Measurements from ENCODE around the gene BCAS1.

BCAS1 gene

DNA sequence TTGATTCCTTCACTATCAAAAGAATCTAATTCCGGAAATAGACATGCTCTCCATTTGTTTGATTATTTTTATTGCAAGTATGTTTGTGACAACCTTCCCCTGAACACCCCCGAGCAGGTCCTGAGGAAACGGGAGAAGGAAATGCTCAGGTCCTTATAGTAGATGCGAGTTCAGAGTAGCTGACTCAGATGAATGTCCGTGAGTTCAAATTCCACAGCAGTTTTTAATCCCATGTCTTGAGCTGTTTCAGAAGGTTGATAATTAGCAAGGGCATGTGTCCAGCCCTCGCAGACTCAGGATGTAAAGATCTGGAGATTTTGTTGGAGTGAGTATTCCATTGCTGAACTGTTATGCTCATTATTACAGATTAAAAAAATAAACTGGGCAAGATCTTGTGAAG is 169.3 kb downstream of the BCAS1 start:
- no peak for DNase-seq

DNA sequence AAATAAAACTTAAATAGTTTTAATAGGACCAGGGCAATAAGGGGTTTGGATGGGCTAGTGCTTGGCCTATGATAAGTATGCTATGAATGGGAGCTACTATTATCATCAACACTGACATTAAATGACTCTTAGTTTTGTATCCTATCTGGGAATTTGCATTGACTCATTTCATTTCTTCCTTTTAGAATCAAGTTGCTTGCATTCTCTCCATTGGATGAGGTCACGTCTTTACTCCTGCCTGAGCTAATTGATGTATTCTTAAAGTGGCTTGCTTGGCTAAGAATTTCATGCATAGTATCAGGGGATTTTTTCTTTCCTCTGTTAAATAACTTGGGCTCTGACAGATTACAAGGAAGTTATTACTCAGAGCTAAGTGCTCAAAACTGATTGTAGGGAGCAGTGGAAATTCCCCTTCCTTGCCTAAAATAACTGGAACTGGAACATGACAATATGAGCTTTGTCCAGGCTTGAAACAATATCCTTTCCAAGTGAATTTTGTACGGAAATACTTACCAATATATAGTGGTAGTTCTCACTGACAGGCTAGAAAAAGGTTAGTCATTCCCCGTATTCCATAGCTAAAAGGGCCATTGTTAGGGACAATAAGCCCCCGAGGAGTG is 169.9 kb downstream of the BCAS1 start:
- DNase-seq, result no peak

DNA sequence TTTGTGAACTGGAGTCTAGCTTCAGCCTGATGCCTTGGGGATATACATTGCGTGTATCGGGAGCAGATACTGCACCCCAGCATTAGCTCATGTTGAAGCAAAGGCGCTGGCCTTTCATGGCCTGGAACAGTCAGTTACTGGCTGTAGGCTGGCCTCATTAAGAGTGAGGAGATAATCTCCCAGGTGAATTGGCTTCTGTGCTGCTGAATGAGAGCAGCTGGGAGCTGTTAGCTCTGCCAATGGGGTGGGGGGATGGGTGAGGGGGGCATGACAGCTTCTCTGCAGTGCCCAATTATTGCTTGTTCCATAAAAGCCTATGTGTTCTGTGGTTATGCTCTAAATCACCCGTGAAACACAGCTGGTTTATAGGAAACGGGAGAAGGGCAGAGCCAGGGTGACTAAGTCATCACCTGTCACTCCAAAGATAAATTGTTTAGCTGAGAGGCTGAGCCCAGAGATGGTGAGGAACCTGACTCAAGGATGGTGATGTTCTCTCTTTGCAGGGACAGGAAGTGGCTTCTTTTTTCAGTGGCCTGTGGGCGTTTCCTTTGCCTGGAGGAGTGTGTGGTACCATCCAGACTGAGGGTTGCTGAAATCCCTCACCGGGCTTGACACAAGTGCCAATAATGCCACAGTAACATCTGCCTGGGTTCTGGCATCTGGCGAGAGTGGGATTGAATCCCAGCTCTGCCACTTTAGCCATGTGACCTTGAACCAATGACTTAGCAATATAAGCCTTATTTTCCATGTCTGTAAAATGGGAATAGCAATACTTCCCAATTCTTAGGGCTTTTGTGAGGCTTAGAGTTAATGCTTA is 170.8 kb downstream of the BCAS1 start:
- DNase-seq, result no peak

DNA sequence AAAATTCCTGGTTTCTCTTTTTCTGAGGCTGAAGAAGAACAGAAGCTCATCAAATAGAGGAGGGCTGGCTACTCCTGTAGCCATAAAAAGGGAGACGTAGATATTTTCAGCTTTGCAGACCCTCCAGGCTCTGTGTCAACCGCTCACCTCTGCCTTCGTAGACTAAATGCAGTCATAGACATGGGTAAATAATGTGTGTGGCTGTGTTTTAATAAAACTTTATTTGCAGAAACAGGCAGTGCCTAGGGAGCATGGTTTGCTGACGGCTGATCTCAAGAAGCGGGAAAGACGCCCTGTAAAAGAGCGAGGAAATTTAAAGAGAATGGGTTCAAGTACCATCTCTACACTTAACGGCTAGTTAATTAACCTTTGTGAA is 171.8 kb downstream of the BCAS1 start:
- no peak for DNase-seq

DNA sequence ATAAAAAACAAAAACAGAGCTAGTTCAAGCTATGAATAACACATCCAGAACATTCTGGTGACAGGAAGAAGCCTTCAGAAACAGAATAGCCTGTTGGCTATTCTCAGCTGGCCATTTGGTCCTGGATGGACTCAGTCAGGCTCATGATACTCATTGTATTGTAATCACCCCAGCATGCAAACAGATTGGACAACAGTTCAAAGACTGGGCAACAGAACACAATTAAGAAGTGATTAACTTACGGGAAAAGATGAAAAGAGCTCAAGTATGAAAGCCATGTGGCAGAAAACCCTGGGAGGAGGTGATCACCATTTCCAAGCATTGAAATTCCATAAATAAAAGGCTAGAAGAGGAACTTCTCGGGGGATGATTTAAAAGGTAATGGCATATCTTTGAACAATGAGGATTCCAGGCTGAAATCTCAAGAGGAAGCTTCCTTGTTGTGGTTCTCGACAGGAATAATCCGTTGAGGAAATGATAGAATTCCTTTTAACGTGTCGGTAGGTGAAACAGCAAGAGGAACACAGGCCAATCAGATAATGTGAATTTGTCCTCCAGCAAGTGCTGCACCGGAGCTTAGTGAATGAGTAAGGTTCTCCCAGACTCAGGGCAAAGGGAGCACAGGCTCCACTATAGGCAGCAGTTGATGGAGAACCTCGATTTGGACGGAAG is 172.4 kb downstream of the BCAS1 start:
- DNase-seq, result no peak

DNA sequence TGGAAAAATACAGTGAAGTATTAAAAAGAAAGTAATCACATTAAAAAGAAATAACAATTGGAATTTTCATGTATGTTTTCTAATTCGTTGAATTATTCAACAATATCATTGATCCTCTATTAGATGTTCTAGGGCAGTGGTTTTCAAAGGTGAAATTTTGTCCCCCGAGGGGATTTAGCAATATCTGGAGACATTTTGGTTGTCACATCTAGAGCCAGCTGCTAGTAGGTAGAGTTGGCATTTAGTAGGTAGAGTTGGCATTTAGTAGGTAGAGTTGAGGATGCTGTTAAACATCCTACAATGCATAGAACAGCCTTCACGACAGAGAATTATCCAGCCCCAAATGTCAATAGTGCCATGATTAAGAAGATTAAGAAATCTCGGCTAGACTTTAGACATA is 173.7 kb downstream of the BCAS1 start:
- no peak for DNase-seq

DNA sequence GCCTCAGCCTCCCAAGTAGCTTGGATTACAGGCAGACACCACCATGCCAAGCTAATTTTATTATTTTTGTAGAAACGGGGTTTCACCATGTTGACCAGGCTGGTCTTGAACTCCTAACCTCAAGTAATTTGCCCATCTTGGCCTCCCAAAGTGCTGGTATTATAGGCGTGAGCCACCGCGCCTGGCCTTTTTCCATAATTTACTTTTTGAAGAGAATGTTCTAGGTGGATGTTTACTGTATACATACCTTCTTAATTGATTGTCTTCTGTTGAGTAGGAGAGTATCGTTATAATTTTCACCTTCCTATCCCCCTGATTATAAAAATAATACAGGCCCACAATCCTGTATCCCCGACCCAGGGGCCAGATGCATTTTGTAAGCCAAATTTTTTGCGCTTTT is 174.4 kb downstream of the BCAS1 start:
- DNase-seq, result no peak

DNA sequence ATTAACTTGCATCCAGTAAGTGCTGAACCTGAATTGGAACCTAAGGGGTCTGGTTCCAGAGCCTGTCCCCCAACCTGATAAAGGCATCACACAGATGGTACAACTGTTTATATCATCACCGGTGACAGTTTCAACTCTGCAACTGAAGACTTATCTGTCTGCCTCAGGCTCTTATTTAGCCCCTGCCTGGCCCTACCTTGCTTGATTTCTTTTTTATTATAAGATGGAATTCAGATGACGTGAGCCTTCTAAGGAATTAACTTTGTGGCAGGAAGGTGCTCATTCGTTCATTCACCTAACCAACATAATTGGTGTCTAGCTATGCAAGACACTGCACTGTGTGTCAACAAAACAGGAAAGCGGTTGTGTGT is 175.0 kb downstream of the BCAS1 start:
- no peak for DNase-seq

DNA sequence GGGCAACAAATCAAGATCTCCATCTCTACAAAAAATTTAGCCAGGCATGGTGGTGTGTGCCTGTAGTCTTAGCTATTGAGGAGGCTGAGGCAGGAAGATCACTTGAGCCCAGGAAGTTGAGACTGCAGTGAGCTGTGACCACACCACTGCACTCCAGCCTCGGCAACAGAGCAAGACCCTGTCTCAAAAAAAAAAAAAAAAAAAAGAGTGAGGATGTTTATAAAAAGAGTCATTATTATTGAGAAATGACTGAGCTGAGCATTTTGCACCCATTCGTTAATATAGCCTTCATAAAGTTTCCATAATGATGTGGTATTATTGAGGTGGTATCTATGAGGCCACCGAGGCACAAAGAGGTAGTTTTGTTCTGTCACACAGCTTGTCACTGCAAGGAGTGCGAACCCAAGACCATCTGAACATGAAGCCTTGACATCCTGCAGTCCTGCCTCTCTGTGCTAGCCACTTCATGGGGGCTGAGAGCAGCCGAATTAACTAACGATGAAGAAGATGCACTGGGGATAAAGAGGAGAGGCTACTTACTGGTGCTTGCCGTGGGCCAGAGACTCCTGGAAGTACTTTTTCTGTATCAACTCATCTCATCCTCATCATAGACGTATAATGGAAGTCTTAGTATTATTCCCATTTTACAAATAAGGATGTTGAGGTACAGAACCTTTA is 175.5 kb downstream of the BCAS1 start:
- no peak for DNase-seq
